Measurements from ENCODE around the gene SPZ1.

Gene SPZ1

DNA sequence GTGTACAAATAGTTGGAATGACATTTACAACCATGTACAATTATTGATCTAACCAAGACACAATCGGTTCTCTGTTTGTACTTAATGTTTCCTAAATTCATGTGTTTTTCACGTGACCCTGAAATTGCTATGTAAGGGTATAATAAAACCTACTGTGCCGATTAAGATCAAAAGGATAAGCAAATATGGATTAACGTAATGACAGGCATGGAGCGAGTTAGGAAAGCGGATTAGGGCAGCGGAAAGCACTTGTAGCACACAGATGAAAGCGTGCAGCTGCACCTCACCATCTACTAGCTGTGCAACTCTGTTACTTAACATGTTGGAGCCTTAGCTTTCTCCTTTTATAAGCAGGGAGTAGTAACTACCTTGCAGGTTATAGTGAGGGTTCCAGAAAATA, 49.7 kb downstream of the SPZ1 start:
- intact Hi-C loops (cut with DNase I; ENCODE audit: low total_unique reads): no loop called here
- TF ChIP-seq, protein P1, sequence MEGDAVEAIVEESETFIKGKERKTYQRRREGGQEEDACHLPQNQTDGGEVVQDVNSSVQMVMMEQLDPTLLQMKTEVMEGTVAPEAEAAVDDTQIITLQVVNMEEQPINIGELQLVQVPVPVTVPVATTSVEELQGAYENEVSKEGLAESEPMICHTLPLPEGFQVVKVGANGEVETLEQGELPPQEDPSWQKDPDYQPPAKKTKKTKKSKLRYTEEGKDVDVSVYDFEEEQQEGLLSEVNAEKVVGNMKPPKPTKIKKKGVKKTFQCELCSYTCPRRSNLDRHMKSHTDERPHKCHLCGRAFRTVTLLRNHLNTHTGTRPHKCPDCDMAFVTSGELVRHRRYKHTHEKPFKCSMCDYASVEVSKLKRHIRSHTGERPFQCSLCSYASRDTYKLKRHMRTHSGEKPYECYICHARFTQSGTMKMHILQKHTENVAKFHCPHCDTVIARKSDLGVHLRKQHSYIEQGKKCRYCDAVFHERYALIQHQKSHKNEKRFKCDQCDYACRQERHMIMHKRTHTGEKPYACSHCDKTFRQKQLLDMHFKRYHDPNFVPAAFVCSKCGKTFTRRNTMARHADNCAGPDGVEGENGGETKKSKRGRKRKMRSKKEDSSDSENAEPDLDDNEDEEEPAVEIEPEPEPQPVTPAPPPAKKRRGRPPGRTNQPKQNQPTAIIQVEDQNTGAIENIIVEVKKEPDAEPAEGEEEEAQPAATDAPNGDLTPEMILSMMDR (IDR thresholded peaks at IDR 0.05): no peak
- Histone ChIP-seq H3K36me3 (no peaks in the 10 kb centered on the region), H3K9me3 (no peaks in the 10 kb centered on the region), H3K27me3 (no peaks in the 10 kb centered on the region), H3K4me1 (no peaks in the 10 kb centered on the region), H3K4me3 (no peak overlapping the region), H3K27ac (no peak overlapping the region)
- no peak for DNase-seq

DNA sequence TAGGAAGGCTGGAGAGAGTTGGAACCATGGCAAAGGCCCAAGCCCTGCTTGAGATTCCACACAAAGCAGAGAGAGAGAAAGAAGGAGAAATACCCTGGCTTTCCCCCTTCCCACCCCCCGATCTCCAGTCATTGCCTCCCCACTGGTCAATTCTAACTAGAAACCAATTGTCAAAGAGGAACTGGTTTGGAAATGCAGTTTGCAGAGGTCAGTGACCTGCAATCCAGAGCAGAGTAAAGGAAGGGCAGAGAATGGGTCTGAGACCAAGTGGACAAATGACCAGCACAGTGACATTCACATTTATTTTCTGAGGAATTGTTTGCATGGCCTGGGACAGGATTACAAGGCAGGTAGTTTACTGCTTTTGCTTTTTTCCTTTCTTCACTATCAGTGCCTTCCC, 50.6 kb downstream of the SPZ1 start:
- intact Hi-C loops (cut with DNase I; ENCODE audit: low total_unique reads): no loop called here
- no peaks in the 10 kb centered on the region for H3K27me3 ChIP-seq
- no peaks in the 10 kb centered on the region for H3K4me1 ChIP-seq
- no peaks in the 10 kb centered on the region for H3K9me3 ChIP-seq
- DNase-seq: no peak
- no peak overlapping the region for H3K27ac ChIP-seq
- TF ChIP-seq, protein P1 (IDR thresholded peaks at IDR 0.05): no peak
- no peak overlapping the region for H3K4me3 ChIP-seq
- no peaks in the 10 kb centered on the region for H3K36me3 ChIP-seq

All from tibial artery (tissue), 4 donors.